ENCODE results near the gene MAPKAP1.

The MAPKAP1 gene

GRCh38 chr9:125679597-125680189 is 27.3 kb downstream of the MAPKAP1 start:
- Histone ChIP-seq H3K27ac (no peak overlapping the region), H3K9me3 (ENCODE audit: low read depth, low read length) (no peaks in the 10 kb centered on the region), H3K4me3 (no peak overlapping the region), H3K36me3 (ENCODE audit: insufficient read depth, low read length) (no peaks in the 10 kb centered on the region), H3K9ac (ENCODE audit: insufficient read length) (no peak overlapping the region)
- DNase-seq (ENCODE audit: low read depth, low spot score) = no peak
- TF ChIP-seq POLR2AphosphoS5 (IDR thresholded peaks at IDR 0.05; ENCODE audit: borderline replicate concordance, low read depth, low read length) (no peak), EZH2 (IDR thresholded peaks at IDR 0.05) (no peak)

DNA sequence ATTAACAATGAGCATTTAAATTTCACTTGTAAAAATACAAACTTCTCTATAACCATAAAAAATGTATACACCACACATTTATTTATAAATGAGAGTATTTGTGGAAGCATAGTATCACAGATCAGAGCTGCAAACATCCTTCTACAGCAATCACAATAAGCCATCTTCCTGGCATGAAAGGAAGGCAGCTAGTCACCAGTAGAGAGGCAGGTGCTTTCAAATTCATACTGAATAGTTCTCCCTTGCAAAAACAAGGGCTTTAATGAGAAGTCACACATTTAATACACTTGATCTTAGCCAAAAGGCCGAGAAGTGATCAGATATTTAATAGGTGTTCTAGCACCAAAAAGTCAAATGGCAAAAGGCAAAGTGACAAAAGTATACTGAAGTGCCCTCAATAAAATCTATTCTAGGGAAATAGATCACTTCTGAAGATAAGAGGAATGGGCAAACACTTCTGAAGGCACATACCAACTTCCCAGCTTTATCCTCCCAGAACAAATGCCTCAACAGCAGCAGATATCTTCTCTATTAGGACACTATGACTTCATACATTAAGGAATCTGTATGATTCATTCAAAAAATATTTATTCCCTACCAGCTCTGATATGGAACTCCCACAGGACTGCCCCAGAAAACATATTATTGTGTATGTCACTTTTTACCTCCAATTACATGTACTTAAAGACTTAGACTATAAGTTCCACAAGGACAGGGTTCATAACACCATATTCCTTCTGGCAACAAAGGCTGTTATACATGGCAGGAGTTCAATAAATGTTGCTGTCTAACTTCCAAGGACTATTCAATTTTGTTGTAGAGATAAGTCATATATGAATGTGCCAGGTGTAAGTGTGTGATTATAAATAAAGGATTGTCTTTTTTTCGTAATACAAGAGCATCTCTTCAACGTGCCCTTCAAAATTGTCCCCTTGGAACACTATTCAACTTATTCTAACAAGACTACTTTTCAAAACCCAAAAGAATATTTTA is 31.7 kb downstream of the MAPKAP1 start:
- TF ChIP-seq FOXP2 (optimal IDR thresholded peaks at IDR 0.05; ENCODE audit: control extremely low read depth, extremely low read length, insufficient read depth) (no peak), EZH2 (IDR thresholded peaks at IDR 0.05) (no peak), POLR2AphosphoS5 (IDR thresholded peaks at IDR 0.05; ENCODE audit: borderline replicate concordance, low read depth, low read length) (no peak)
- H3K4me3 ChIP-seq = no peak overlapping the region
- H3K27ac ChIP-seq = no peak overlapping the region
- H3K36me3 ChIP-seq (ENCODE audit: insufficient read depth, low read length) = peaks cover 6% of the 10 kb centered on the region; the same call in 1 of the 2 replicates
- no peak overlapping the region for H3K9ac ChIP-seq (ENCODE audit: insufficient read length)
- DNase-seq (ENCODE audit: low read depth, low spot score) = peak; percentile 8
- H3K9me3 ChIP-seq (ENCODE audit: low read depth, low read length) = no peaks in the 10 kb centered on the region

DNA sequence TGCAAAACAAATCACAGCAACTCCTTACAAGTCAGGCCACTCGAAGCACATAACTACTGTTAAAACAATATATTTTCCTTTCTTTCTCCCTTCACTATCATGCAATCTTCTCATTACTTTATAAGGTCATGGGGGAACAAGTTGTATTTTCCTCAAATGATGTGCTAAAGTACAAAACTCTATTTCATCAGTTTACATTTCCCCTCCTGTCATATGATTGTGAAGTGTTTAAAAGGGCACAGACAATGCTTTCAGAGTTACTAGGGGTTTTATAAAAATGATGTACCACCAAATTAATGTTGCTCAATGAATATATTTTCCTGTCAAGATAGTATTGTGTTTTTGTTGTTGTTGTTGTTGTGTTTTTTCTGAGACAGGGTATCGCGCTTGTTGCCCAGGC is 34.1 kb downstream of the MAPKAP1 start:
- H3K9me3 ChIP-seq (ENCODE audit: low read depth, low read length) = no peaks in the 10 kb centered on the region
- no peak for TF ChIP-seq EZH2 (IDR thresholded peaks at IDR 0.05)
- TF ChIP-seq FOXP2 (optimal IDR thresholded peaks at IDR 0.05; ENCODE audit: control extremely low read depth, extremely low read length, insufficient read depth) = no peak
- no peak for TF ChIP-seq POLR2AphosphoS5 (IDR thresholded peaks at IDR 0.05; ENCODE audit: borderline replicate concordance, low read depth, low read length)
- no peak for DNase-seq (ENCODE audit: low read depth, low spot score)
- H3K27ac ChIP-seq = no peak overlapping the region
- H3K9ac ChIP-seq (ENCODE audit: insufficient read length) = no peak overlapping the region
- peaks cover 6% of the 10 kb centered on the region; the same call in 1 of the 2 replicates for H3K36me3 ChIP-seq (ENCODE audit: insufficient read depth, low read length)
- no peak overlapping the region for H3K4me3 ChIP-seq

DNA sequence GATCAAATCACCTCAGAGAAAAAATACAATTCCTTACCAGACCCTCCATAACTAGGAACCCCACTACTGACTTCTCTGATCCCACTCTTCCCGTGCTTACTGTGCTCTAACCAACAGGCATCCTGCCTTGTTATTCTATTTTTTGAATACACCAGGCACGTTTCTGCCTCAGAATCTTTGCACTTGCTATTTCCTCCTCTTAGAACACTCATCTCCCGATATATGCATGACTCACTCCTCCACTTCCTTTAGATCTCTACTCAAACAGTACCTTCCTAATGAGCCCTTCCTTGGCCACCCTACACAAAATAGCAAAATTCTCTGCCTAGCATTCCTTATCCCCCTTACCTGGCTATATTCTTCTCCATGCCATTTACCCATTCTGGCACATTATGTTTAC is 43.9 kb downstream of the MAPKAP1 start:
- Histone ChIP-seq H3K9ac (ENCODE audit: insufficient read length) (no peak overlapping the region), H3K36me3 (ENCODE audit: insufficient read depth, low read length) (peaks cover 3% of the 10 kb centered on the region; the same call in 1 of the 2 replicates), H3K9me3 (ENCODE audit: low read depth, low read length) (no peaks in the 10 kb centered on the region), H3K4me3 (no peak overlapping the region), H3K27ac (no peak overlapping the region)
- DNase-seq (ENCODE audit: low read depth, low spot score) = no peak
- TF ChIP-seq POLR2AphosphoS5 (IDR thresholded peaks at IDR 0.05; ENCODE audit: borderline replicate concordance, low read depth, low read length) = no peak
- TF ChIP-seq FOXP2 (optimal IDR thresholded peaks at IDR 0.05; ENCODE audit: control extremely low read depth, extremely low read length, insufficient read depth) = no peak

DNA sequence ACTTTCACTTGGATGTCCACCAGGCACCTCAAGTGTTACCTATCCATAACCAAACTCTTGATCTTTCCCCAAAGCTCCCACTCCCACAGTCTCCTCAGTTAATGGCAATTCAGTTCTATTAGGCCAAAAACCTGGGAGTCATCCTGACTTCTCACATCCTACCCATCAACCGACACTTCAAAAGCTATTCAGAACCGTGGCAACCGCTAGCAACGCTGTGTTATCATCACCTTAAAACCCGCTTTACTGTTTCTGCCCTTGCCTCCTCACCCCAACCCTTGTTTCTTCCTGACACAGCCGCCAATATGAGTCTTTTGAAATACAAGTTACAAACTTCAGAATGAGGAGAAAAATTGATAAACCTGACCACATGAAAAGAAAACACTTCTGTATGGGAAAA is 46.5 kb downstream of the MAPKAP1 start:
- TF ChIP-seq POLR2AphosphoS5 (IDR thresholded peaks at IDR 0.05; ENCODE audit: borderline replicate concordance, low read depth, low read length) (no peak), FOXP2 (optimal IDR thresholded peaks at IDR 0.05; ENCODE audit: control extremely low read depth, extremely low read length, insufficient read depth) (no peak), EZH2 (IDR thresholded peaks at IDR 0.05) (no peak)
- no peak for DNase-seq (ENCODE audit: low read depth, low spot score)
- Histone ChIP-seq H3K36me3 (ENCODE audit: insufficient read depth, low read length) (peaks cover 3% of the 10 kb centered on the region; the same call in 1 of the 2 replicates), H3K9ac (ENCODE audit: insufficient read length) (no peak overlapping the region), H3K9me3 (ENCODE audit: low read depth, low read length) (no peaks in the 10 kb centered on the region), H3K4me3 (no peak overlapping the region), H3K27ac (no peak overlapping the region)

DNA sequence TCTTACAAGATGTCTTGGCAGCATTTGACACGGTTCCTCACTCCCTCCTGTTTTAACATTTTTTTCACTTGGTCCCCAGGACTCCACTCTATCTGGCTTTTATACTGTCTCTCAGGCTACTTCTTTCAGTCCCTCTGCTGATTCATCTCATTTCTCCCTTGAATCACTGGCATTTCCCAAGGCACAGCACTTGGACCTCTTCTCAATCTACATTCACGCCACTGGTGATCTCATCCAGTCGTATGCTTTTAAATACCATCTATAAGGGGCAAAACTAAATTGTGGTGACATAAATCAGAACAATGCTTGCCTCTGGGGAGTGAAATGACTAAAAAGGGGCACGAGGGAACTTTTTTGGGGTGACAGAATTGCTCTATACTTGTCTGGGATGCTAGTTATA is 47.1 kb downstream of the MAPKAP1 start:
- H3K9ac ChIP-seq (ENCODE audit: insufficient read length) = no peak overlapping the region
- H3K9me3 ChIP-seq (ENCODE audit: low read depth, low read length) = no peaks in the 10 kb centered on the region
- H3K36me3 ChIP-seq (ENCODE audit: insufficient read depth, low read length) = peaks cover 3% of the 10 kb centered on the region; the same call in 1 of the 2 replicates
- H3K4me3 ChIP-seq = no peak overlapping the region
- TF ChIP-seq FOXP2 (optimal IDR thresholded peaks at IDR 0.05; ENCODE audit: control extremely low read depth, extremely low read length, insufficient read depth) = no peak
- no peak for TF ChIP-seq EZH2 (IDR thresholded peaks at IDR 0.05)
- no peak for TF ChIP-seq POLR2AphosphoS5 (IDR thresholded peaks at IDR 0.05; ENCODE audit: borderline replicate concordance, low read depth, low read length)
- no peak for DNase-seq (ENCODE audit: low read depth, low spot score)
- H3K27ac ChIP-seq = no peak overlapping the region

DNA sequence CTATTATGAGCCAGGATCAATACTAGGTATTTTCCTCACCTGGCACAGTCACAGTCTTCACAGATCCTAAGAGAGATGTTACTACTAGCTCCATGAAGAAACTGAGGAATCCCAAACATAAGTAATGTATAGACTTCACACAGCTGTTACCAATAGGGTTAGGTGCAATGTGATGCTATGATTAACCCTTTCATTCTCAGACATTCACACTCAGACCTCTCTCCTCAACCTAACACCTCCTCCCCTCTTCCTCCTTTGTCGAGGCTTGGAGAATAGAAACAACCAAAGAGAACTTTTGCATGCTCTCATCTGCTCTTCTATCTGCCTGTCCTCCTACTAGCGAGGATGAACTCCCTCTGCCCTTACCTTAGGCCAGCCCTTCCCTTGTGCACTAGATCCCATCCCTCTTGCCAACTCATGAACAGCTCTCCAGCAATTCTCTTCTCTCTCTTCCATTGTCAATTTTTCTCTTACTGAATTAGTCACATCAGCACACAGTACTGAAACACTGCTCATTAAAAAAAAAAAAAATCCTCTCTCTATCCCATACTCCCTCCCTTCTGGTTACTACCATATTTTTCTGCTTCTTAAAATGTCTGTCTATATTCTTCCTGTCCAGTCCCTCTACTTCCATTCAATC is 47.7 kb downstream of the MAPKAP1 start:
- Histone ChIP-seq H3K4me3 (no peak overlapping the region), H3K9ac (ENCODE audit: insufficient read length) (no peak overlapping the region), H3K27ac (no peak overlapping the region), H3K9me3 (ENCODE audit: low read depth, low read length) (no peaks in the 10 kb centered on the region), H3K36me3 (ENCODE audit: insufficient read depth, low read length) (peaks cover 3% of the 10 kb centered on the region; the same call in 1 of the 2 replicates)
- DNase-seq (ENCODE audit: low read depth, low spot score) = no peak
- no peak for TF ChIP-seq FOXP2 (optimal IDR thresholded peaks at IDR 0.05; ENCODE audit: control extremely low read depth, extremely low read length, insufficient read depth)
- no peak for TF ChIP-seq EZH2 (IDR thresholded peaks at IDR 0.05)
- no peak for TF ChIP-seq POLR2AphosphoS5 (IDR thresholded peaks at IDR 0.05; ENCODE audit: borderline replicate concordance, low read depth, low read length)

- Histone ChIP-seq H3K36me3 (ENCODE audit: insufficient read depth, low read length) (peaks cover 2% of the 10 kb centered on the region; the same call in 1 of the 2 replicates), H3K9me3 (ENCODE audit: low read depth, low read length) (no peaks in the 10 kb centered on the region), H3K9ac (ENCODE audit: insufficient read length) (no peak overlapping the region), H3K27ac (no peak overlapping the region), H3K4me3 (no peak overlapping the region)
- no peak for DNase-seq (ENCODE audit: low read depth, low spot score)
- TF ChIP-seq POLR2AphosphoS5 (IDR thresholded peaks at IDR 0.05; ENCODE audit: borderline replicate concordance, low read depth, low read length) (no peak), FOXP2 (optimal IDR thresholded peaks at IDR 0.05; ENCODE audit: control extremely low read depth, extremely low read length, insufficient read depth) (no peak), EZH2 (IDR thresholded peaks at IDR 0.05) (no peak)
These were observed 50.4 kb downstream of the MAPKAP1 start for GRCh38 chr9:125656560-125656959.
